ENCODE measurements around the gene GAP43.

The GAP43 gene

GRCh38 chr3:115688418-115688817 lies 65.1 kb downstream of the GAP43 start:
- no peak for TF ChIP-seq CTCF (IDR thresholded peaks at IDR 0.05; ENCODE audit: low read depth, low read length)
- no peak for TF ChIP-seq EZH2phosphoT487 (IDR thresholded peaks at IDR 0.05; ENCODE audit: low read depth)
- Histone ChIP-seq H3K27ac (ENCODE audit: low read length) (no peak overlapping the region), H3K4me2 (ENCODE audit: low read length) (no peak overlapping the region), H3K9ac (ENCODE audit: low read length) (no peak overlapping the region), H3K36me3 (replicated peaks; ENCODE audit: low read depth, low read length) (no peaks in the 10 kb centered on the region), H3K27me3 (ENCODE audit: low read depth, low read length) (no peaks in the 10 kb centered on the region), H2AFZ (ENCODE audit: low read depth, low read length) (no peak overlapping the region), H3K79me2 (ENCODE audit: low read length) (no peaks in the 10 kb centered on the region), H3K9me3 (ENCODE audit: insufficient read depth, low read length) (no peaks in the 10 kb centered on the region), H3K4me3 (ENCODE audit: low read length) (no peak overlapping the region), H4K20me1 (ENCODE audit: insufficient read depth, low read length) (no peaks in the 10 kb centered on the region), H3K4me1 (ENCODE audit: low read length) (peaks cover 16% of the 10 kb centered on the region)

GRCh38 chr3:115689928-115690327 lies 66.6 kb downstream of the GAP43 start:
- Histone ChIP-seq H4K20me1 (ENCODE audit: insufficient read depth, low read length) (no peaks in the 10 kb centered on the region), H3K36me3 (replicated peaks; ENCODE audit: low read depth, low read length) (no peaks in the 10 kb centered on the region), H3K4me2 (ENCODE audit: low read length) (no peak overlapping the region), H3K79me2 (ENCODE audit: low read length) (no peaks in the 10 kb centered on the region), H3K9ac (ENCODE audit: low read length) (no peak overlapping the region), H3K4me3 (ENCODE audit: low read length) (no peak overlapping the region), H3K27me3 (ENCODE audit: low read depth, low read length) (no peaks in the 10 kb centered on the region), H3K9me3 (ENCODE audit: insufficient read depth, low read length) (no peaks in the 10 kb centered on the region), H3K27ac (ENCODE audit: low read length) (no peak overlapping the region), H3K4me1 (ENCODE audit: low read length) (peaks cover 27% of the 10 kb centered on the region), H2AFZ (ENCODE audit: low read depth, low read length) (no peak overlapping the region)
- TF ChIP-seq CTCF (IDR thresholded peaks at IDR 0.05; ENCODE audit: low read depth, low read length) (no peak), EZH2phosphoT487 (IDR thresholded peaks at IDR 0.05; ENCODE audit: low read depth) (no peak)

GRCh38 chr3:115691964-115692363 lies 68.7 kb downstream of the GAP43 start:
- H4K20me1 ChIP-seq (ENCODE audit: insufficient read depth, low read length): no peaks in the 10 kb centered on the region
- TF ChIP-seq EZH2phosphoT487 (IDR thresholded peaks at IDR 0.05; ENCODE audit: low read depth): no peak
- TF ChIP-seq CTCF (IDR thresholded peaks at IDR 0.05; ENCODE audit: low read depth, low read length): no peak
- H3K27me3 ChIP-seq (ENCODE audit: low read depth, low read length): no peaks in the 10 kb centered on the region
- H3K4me3 ChIP-seq (ENCODE audit: low read length): no peak overlapping the region
- no peak overlapping the region for H3K4me2 ChIP-seq (ENCODE audit: low read length)
- no peak overlapping the region for H3K9ac ChIP-seq (ENCODE audit: low read length)
- H3K4me1 ChIP-seq (ENCODE audit: low read length): peaks cover 21% of the 10 kb centered on the region
- H3K27ac ChIP-seq (ENCODE audit: low read length): no peak overlapping the region
- H3K36me3 ChIP-seq (replicated peaks; ENCODE audit: low read depth, low read length): no peaks in the 10 kb centered on the region
- no peaks in the 10 kb centered on the region for H3K79me2 ChIP-seq (ENCODE audit: low read length)
- no peaks in the 10 kb centered on the region for H3K9me3 ChIP-seq (ENCODE audit: insufficient read depth, low read length)
- H2AFZ ChIP-seq (ENCODE audit: low read depth, low read length): no peak overlapping the region

- H4K20me1 ChIP-seq (ENCODE audit: insufficient read depth, low read length): no peaks in the 10 kb centered on the region
- H3K27me3 ChIP-seq (ENCODE audit: low read depth, low read length): no peaks in the 10 kb centered on the region
- H3K79me2 ChIP-seq (ENCODE audit: low read length): no peaks in the 10 kb centered on the region
- TF ChIP-seq CTCF (IDR thresholded peaks at IDR 0.05; ENCODE audit: low read depth, low read length): peak; percentile 90
- no peak for TF ChIP-seq EZH2phosphoT487 (IDR thresholded peaks at IDR 0.05; ENCODE audit: low read depth)
- H3K4me1 ChIP-seq (ENCODE audit: low read length): peaks cover 21% of the 10 kb centered on the region
- peak overlapping the region; percentile 66 for H3K4me2 ChIP-seq (ENCODE audit: low read length)
- no peaks in the 10 kb centered on the region for H3K36me3 ChIP-seq (replicated peaks; ENCODE audit: low read depth, low read length)
- H2AFZ ChIP-seq (ENCODE audit: low read depth, low read length): peak overlapping the region; percentile 65; the same call in 1 of the 2 replicates
- H3K9me3 ChIP-seq (ENCODE audit: insufficient read depth, low read length): no peaks in the 10 kb centered on the region
- peak overlapping the region; percentile 30 for H3K4me3 ChIP-seq (ENCODE audit: low read length)
- H3K27ac ChIP-seq (ENCODE audit: low read length): peak overlapping the region; percentile 32; the same call in 1 of the 2 replicates
- H3K9ac ChIP-seq (ENCODE audit: low read length): peak overlapping the region; percentile 41
Observed at GRCh38 chr3:115692887-115693524, 69.7 kb downstream of the GAP43 start.

Data from OCI-LY3 (cell line).